ENCODE results near the gene NFATC1.

GRCh38 chr18:79423211-79424007 lies 27.7 kb downstream of the NFATC1 start:
- TF ChIP-seq CTCF (IDR thresholded peaks at IDR 0.05; ENCODE audit: low read depth, low read length) (no peak), EZH2phosphoT487 (IDR thresholded peaks at IDR 0.05; ENCODE audit: low read depth) (no peak)

Data from OCI-LY3 (cell line).